Tibial nerve (tissue), 3 donors: ENCODE results near the gene GSX2.

Source experiments
- POLR2A ChIP-seq, 2 donors: fragments of 450-650 bp; IDR thresholded peaks; one replicate each; pipeline ENCODE4 v1.6.1; 2017; ENCODE audit warnings: antibody characterized with exemption in 2 of 2, mild to moderate bottlenecking in 2 of 2, moderate library complexity in 2 of 2
- TF ChIP-seq, protein P1 (sequence below), 5 experiments: fragments of 200-600 bp in 3 of 5; fragments of 450-650 bp in 2 of 5; sonication (generic) in 3 of 5; IDR thresholded peaks; one replicate each; pipeline ENCODE4 v1.5.1; 2016 to 2019; ENCODE audit warnings: antibody characterized with exemption in 5 of 5, mild to moderate bottlenecking in 3 of 5, moderate library complexity in 2 of 5

DNA sequence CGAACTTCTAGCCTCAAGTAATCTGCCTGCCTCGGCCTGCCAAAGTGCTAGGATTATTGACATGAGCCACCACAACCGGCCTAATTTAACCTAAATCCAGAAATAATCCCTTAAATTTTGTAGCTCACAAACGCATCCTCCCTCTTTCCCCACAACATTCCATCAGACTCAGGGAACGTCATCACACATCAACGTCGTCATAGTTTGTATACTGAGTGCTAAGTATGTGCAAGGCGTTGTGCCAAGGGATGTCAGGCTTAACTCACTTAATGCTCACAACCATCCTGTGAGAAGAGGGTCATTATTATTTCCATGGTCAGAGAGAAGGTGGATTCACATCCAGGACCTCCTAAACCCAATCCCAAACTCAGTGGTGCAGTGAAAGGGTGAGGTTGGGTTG is 9.6 kb upstream of the GSX2 start:
- no peak for TF ChIP-seq POLR2A (IDR thresholded peaks at IDR 0.05)
- TF ChIP-seq, protein P1, sequence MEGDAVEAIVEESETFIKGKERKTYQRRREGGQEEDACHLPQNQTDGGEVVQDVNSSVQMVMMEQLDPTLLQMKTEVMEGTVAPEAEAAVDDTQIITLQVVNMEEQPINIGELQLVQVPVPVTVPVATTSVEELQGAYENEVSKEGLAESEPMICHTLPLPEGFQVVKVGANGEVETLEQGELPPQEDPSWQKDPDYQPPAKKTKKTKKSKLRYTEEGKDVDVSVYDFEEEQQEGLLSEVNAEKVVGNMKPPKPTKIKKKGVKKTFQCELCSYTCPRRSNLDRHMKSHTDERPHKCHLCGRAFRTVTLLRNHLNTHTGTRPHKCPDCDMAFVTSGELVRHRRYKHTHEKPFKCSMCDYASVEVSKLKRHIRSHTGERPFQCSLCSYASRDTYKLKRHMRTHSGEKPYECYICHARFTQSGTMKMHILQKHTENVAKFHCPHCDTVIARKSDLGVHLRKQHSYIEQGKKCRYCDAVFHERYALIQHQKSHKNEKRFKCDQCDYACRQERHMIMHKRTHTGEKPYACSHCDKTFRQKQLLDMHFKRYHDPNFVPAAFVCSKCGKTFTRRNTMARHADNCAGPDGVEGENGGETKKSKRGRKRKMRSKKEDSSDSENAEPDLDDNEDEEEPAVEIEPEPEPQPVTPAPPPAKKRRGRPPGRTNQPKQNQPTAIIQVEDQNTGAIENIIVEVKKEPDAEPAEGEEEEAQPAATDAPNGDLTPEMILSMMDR (IDR thresholded peaks at IDR 0.05) = no peak
